Right lobe of liver (tissue), 4 donors: ENCODE results near the gene FADD.

Source experiments
- CTCF ChIP-seq, 4 donors: fragments of 200-600 bp in 3 of 4; fragments of 450-650 bp in 1 of 4; IDR thresholded peaks; one replicate each; pipeline versions ENCODE4 v1.5.1 to v1.8.0; 2016 to 2022; ENCODE audit warnings: antibody characterized with exemption in 4 of 4, mild to moderate bottlenecking in 2 of 4
- POLR2A ChIP-seq: fragments of 450-650 bp; IDR thresholded peaks from one replicate; pipeline ENCODE4 v1.6.1; 2017; ENCODE audit warnings: antibody characterized with exemption, mild to moderate bottlenecking
- donor health status: DM: no; HTN: no; CAD: no.
- donor health status: DM: no; HTN: no; CAD: no.
- donor health status: DM: no; HTN: yes; CAD: no.

DNA sequence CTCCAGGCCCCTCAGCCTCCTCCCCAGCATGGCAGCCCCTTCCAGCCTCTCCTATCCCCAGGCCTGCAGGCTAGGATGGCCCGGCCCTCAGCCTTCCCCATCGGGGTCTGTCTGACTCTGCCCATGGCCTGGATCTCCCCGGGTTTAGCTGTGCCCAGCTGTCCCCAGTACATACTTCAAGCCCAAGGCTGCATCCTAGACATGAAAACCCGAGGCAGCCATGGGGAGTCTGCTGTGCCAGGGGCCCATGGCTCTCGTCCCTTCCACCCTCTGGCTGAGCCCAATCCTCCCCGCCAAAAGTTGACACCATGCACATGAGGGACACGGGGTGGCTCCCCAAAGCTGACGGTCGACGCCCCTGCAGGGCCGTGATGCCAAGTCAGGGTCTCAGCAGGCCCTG lies 22.2 kb upstream of the FADD start:
- TF ChIP-seq CTCF (IDR thresholded peaks at IDR 0.05) (no peak), POLR2A (no peak)
